GM19240 (cell line): Measurements from ENCODE around the gene CCL27.

Source experiments
- DNase-seq: peaks from one replicate; pipeline ENCODE4 v3.0.0; 2011; ENCODE audit warnings: low spot score; ENCODE audit not compliant: insufficient read length

The CCL27 gene

GRCh38 chr9:34662526-34663302 lies at the start of gene CCL27:
Gene CCL27, minus strand, starts transcription at chr9:34662657. Its CDS starts 24 bp downstream, at chr9:34662633.
- no peak for DNase-seq

- no peak for DNase-seq
These were observed 49.7 kb upstream of the CCL27 start for GRCh38 chr9:34712140-34712539.

GRCh38 chr9:34710023-34710422 lies 47.6 kb upstream of the CCL27 start, which contains the start of gene CCL21:
Gene CCL21, minus strand, starts transcription at chr9:34710136. Its CDS starts 70 bp downstream, at chr9:34710066.
- no peak for DNase-seq

GRCh38 chr9:34709196-34709978 lies 46.9 kb upstream of the CCL27 start:
- DNase-seq, result no peak

- no peak for DNase-seq
These were observed 44.7 kb upstream of the CCL27 start for GRCh38 chr9:34707130-34707529.

GRCh38 chr9:34701769-34702736 lies 39.6 kb upstream of the CCL27 start:
- peak; percentile 60 for DNase-seq

- peak; percentile 45 for DNase-seq
These were observed 38.7 kb upstream of the CCL27 start for GRCh38 chr9:34701023-34701768.

GRCh38 chr9:34694811-34695210 lies 32.4 kb upstream of the CCL27 start:
- no peak for DNase-seq

- no peak for DNase-seq
These were observed 31.1 kb upstream of the CCL27 start for GRCh38 chr9:34693560-34693959.

- no peak for DNase-seq
These were observed 29.5 kb upstream of the CCL27 start for GRCh38 chr9:34691936-34692315.

GRCh38 chr9:34690983-34691935 lies 28.8 kb upstream of the CCL27 start, which contains the start of gene CCL19:
Gene CCL19, minus strand, starts transcription at chr9:34691276. Its CDS starts 137 bp downstream, at chr9:34691139.
- DNase-seq, result no peak

GRCh38 chr9:34689512-34689911 lies 27.1 kb upstream of the CCL27 start:
- no peak for DNase-seq

- DNase-seq, result no peak
These were observed 26.6 kb upstream of the CCL27 start for GRCh38 chr9:34689116-34689470.

- no peak for DNase-seq
These were observed 26.1 kb upstream of the CCL27 start for GRCh38 chr9:34688329-34689115.

GRCh38 chr9:34687276-34688030 lies 25.0 kb upstream of the CCL27 start:
- DNase-seq, result no peak

- no peak for DNase-seq
These were observed 24.3 kb upstream of the CCL27 start for GRCh38 chr9:34686732-34687131.

- no peak for DNase-seq
These were observed 23.8 kb upstream of the CCL27 start for GRCh38 chr9:34686231-34686630.

- no peak for DNase-seq
These were observed 23.1 kb upstream of the CCL27 start for GRCh38 chr9:34685591-34685990.
